LNCAP (cell line): Measurements from ENCODE around the gene TSPAN7.

Source experiments
- CTCF ChIP-seq: fragments of 450-650 bp; IDR thresholded peaks from 2 replicates; pipeline ENCODE4 v1.5.1; 2017; ENCODE audit warnings: mild to moderate bottlenecking

The TSPAN7 gene, protein sequence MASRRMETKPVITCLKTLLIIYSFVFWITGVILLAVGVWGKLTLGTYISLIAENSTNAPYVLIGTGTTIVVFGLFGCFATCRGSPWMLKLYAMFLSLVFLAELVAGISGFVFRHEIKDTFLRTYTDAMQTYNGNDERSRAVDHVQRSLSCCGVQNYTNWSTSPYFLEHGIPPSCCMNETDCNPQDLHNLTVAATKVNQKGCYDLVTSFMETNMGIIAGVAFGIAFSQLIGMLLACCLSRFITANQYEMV

GRCh38 chrX:38561126-38561868 lies at the start of gene TSPAN7:
TSS of gene TSPAN7 (plus strand) at chrX:38561542. CDS start at chrX:38561547, 5 bp downstream.
- no peak for TF ChIP-seq CTCF

GRCh38 chrX:38513112-38513742 lies 48.1 kb upstream of the TSPAN7 start:
- no peak for TF ChIP-seq CTCF

- TF ChIP-seq CTCF = no peak
These were observed 47.1 kb upstream of the TSPAN7 start for GRCh38 chrX:38514016-38514854.

- no peak for TF ChIP-seq CTCF
These were observed 46.1 kb upstream of the TSPAN7 start for GRCh38 chrX:38515291-38515690.

DNA sequence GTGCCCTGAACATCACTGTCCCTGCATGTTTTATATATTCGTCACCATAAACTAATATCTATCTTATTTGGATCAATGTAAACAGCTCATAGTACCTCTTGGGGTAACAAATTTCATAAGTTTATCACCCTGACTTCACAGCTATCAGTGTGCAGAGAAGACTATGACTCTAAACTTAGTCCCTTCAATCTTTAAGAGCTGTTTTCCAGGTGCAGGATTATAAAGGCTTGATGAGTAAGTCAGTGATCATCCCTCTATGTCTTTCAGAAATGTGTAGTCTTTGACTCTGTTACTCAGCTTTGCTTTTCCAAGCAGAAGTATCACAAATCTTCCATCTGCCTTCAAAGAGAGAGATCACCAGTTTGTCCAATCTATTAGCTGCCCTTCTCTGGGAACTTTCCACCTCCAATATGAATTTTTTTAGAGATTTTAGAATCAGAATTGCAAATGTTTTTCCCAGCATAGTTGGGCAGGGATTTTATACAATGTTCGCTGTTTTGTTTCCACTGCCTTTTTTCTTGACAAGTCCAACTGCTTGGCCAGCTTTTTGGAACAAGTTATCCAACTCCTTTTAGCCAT lies 45.1 kb upstream of the TSPAN7 start:
- no peak for TF ChIP-seq CTCF

DNA sequence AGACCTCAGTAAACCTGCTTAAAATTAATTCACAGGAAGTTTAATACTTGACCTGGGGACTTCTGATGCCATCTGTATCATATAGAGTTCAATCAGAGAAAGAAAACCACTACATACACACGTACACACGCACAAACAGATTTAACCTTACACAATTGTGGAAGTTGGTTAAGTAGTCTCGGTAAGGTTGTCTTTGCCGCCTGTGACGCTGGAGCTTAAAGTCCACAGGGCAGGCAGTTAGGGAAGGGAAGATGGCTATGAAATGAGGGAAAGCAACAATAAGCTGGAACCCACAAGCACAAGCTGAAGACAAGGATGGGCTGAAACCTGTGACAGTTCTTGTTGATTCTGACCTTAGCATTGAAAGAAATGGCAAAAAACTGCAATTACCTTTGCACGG lies 41.7 kb upstream of the TSPAN7 start:
- TF ChIP-seq CTCF = no peak

GRCh38 chrX:38538134-38538533 lies 23.2 kb upstream of the TSPAN7 start:
- no peak for TF ChIP-seq CTCF
